ENCODE results near the gene ERBB4. TPM values are rescaled to one million over a fixed set of nuclear protein-coding genes. Genes with fewer than 3 reads are reported as not detected.

ERBB4 gene
- total RNA-seq, 1 donor from 2014 or later = 1.2 TPM

DNA sequence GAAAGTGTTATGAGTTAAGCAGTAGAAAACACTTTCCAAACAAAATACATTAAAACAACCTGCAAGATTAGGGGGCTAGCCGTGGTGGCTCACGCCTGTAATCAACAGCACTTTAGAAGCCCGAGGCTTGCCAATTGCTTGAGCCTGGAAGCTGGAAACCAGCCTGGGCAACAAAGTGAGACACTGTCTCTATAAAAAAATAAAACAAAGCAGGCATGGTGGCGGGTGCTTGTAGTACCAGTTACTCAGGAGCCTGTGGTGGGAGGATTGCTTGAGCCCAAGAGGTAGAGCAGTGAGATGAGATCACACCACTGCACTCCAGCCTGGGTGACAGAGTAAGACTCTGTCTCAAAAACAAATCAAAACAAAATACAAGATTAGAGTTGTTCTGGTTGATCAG, 208.3 kb downstream of the ERBB4 start:
- Mint-ChIP-seq H3K27ac (ENCODE audit: unreplicated experiment) (no peak overlapping the region), H3K4me1 (ENCODE audit: low read depth, unreplicated experiment) (no peaks in the 10 kb centered on the region), H3K36me3 (ENCODE audit: low read depth, unreplicated experiment) (no peaks in the 10 kb centered on the region), H3K9me3 (ENCODE audit: unreplicated experiment) (no peaks in the 10 kb centered on the region), H3K27me3 (ENCODE audit: low read depth, unreplicated experiment) (no peaks in the 10 kb centered on the region), H3K4me3 (ENCODE audit: unreplicated experiment) (no peak overlapping the region)
- Histone ChIP-seq H3K9ac (ENCODE audit: low read length) (no peak overlapping the region), H3K79me2 (ENCODE audit: insufficient read depth, low read length) (no peaks in the 10 kb centered on the region), H3K36me3 (ENCODE audit: insufficient read depth, low read length) (no peaks in the 10 kb centered on the region), H3K27me3 (ENCODE audit: insufficient read depth, low read length) (no peaks in the 10 kb centered on the region), H3K4me3 (ENCODE audit: insufficient read depth, low read depth, low read length) (no peak overlapping the region), H3K4me1 (ENCODE audit: insufficient read depth, low read length) (no peaks in the 10 kb centered on the region), H4K20me1 (ENCODE audit: insufficient read depth, low read length) (no peaks in the 10 kb centered on the region), H3K9me3 (ENCODE audit: insufficient read depth, low read depth, low read length) (no peaks in the 10 kb centered on the region), H3K4me2 (ENCODE audit: low read length) (no peak overlapping the region), H3K27ac (ENCODE audit: low read depth, low read length) (no peak overlapping the region), H2AFZ (ENCODE audit: low read depth, low read length) (no peak overlapping the region)
- FAIRE-seq (no peak), DNase-seq (ENCODE audit: low read depth) (no peak)
- TF ChIP-seq, protein P1, sequence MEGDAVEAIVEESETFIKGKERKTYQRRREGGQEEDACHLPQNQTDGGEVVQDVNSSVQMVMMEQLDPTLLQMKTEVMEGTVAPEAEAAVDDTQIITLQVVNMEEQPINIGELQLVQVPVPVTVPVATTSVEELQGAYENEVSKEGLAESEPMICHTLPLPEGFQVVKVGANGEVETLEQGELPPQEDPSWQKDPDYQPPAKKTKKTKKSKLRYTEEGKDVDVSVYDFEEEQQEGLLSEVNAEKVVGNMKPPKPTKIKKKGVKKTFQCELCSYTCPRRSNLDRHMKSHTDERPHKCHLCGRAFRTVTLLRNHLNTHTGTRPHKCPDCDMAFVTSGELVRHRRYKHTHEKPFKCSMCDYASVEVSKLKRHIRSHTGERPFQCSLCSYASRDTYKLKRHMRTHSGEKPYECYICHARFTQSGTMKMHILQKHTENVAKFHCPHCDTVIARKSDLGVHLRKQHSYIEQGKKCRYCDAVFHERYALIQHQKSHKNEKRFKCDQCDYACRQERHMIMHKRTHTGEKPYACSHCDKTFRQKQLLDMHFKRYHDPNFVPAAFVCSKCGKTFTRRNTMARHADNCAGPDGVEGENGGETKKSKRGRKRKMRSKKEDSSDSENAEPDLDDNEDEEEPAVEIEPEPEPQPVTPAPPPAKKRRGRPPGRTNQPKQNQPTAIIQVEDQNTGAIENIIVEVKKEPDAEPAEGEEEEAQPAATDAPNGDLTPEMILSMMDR (IDR thresholded peaks at IDR 0.05; ENCODE audit: insufficient read depth, low read depth, low read length) = no peak
- no peak for TF ChIP-seq EZH2 (IDR thresholded peaks at IDR 0.05; ENCODE audit: insufficient read depth, low read length)

DNA sequence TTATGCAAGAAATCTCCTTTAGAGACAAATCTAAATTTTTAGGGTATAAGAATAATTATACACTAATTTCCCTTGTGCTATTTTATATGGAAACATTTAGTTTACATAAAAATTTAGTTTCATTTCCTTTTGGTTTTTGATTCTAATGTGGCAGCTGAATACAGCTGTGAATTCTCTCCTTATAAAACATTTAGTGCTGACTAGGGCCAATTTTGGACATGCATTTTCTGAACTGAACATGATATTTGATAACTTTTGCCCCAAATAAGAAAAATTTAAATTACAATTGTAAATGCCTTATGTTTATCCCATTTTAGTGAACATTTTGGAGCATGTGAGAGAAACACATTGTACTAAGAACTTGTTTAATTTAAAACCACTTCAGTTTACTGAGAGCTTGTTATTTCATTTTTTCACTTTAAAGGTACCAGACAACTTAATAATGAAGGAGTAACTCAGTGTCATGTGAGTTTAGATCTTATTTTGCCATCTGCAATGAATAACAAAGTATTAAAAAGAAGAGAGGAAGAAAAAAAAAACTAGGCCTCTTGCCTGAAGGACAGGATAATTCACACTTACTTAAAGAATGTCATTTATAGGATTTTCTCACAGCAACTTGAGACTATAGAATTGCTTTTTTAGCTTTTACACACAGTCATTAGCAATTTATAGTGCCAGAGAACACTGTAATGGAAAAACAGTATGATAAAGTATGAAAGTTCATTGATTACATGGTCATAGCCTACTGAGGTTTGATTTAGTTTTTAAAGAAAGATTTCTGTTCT, 209.7 kb downstream of the ERBB4 start:
- Mint-ChIP-seq H3K27me3 (ENCODE audit: low read depth, unreplicated experiment) (no peaks in the 10 kb centered on the region), H3K9me3 (ENCODE audit: unreplicated experiment) (no peaks in the 10 kb centered on the region), H3K4me1 (ENCODE audit: low read depth, unreplicated experiment) (no peaks in the 10 kb centered on the region), H3K4me3 (ENCODE audit: unreplicated experiment) (no peak overlapping the region), H3K27ac (ENCODE audit: unreplicated experiment) (no peak overlapping the region), H3K36me3 (ENCODE audit: low read depth, unreplicated experiment) (no peaks in the 10 kb centered on the region)
- no peak for DNase-seq (ENCODE audit: low read depth)
- no peak overlapping the region for H3K27ac ChIP-seq (ENCODE audit: low read depth, low read length)
- no peaks in the 10 kb centered on the region for H3K36me3 ChIP-seq (ENCODE audit: insufficient read depth, low read length)
- TF ChIP-seq, protein P1 (IDR thresholded peaks at IDR 0.05; ENCODE audit: insufficient read depth, low read depth, low read length) = no peak
- no peak for TF ChIP-seq EZH2 (IDR thresholded peaks at IDR 0.05; ENCODE audit: insufficient read depth, low read length)
- no peak overlapping the region for H3K4me3 ChIP-seq (ENCODE audit: insufficient read depth, low read depth, low read length)
- H3K79me2 ChIP-seq (ENCODE audit: insufficient read depth, low read length) = no peaks in the 10 kb centered on the region
- H3K27me3 ChIP-seq (ENCODE audit: insufficient read depth, low read length) = no peaks in the 10 kb centered on the region
- H4K20me1 ChIP-seq (ENCODE audit: insufficient read depth, low read length) = no peaks in the 10 kb centered on the region
- H3K9ac ChIP-seq (ENCODE audit: low read length) = no peak overlapping the region
- H3K4me2 ChIP-seq (ENCODE audit: low read length) = no peak overlapping the region
- FAIRE-seq = no peak
- H3K4me1 ChIP-seq (ENCODE audit: insufficient read depth, low read length) = no peaks in the 10 kb centered on the region
- no peaks in the 10 kb centered on the region for H3K9me3 ChIP-seq (ENCODE audit: insufficient read depth, low read depth, low read length)
- H2AFZ ChIP-seq (ENCODE audit: low read depth, low read length) = no peak overlapping the region

DNA sequence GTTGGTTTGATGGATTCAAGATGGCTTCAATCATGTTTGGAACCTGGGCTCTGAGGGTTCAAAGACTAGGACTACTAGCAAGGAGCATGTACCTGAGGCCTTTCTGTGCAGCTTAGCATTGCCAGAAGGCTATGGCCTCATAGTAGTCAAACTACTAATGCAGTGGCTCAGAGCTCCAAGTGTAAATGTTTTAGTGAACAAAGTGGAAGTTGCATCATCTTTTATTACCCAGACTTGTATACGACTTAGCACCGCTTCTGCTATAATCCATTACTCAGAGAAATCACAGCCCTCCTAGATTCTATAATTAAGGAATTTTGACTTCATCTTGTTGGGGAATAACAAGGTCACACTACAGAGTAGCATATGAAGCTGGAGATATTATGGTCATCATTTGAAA, 210.5 kb downstream of the ERBB4 start:
- no peak for FAIRE-seq
- TF ChIP-seq, protein P1 (IDR thresholded peaks at IDR 0.05; ENCODE audit: insufficient read depth, low read depth, low read length) = no peak
- no peak for TF ChIP-seq EZH2 (IDR thresholded peaks at IDR 0.05; ENCODE audit: insufficient read depth, low read length)

More for the DNA sequence above, 210.5 kb downstream of the ERBB4 start:
- Mint-ChIP-seq H3K4me3 (ENCODE audit: unreplicated experiment) (no peak overlapping the region), H3K27ac (ENCODE audit: unreplicated experiment) (no peak overlapping the region), H3K4me1 (ENCODE audit: low read depth, unreplicated experiment) (no peaks in the 10 kb centered on the region), H3K9me3 (ENCODE audit: unreplicated experiment) (no peaks in the 10 kb centered on the region), H3K36me3 (ENCODE audit: low read depth, unreplicated experiment) (no peaks in the 10 kb centered on the region), H3K27me3 (ENCODE audit: low read depth, unreplicated experiment) (no peaks in the 10 kb centered on the region)
- Histone ChIP-seq H3K27me3 (ENCODE audit: insufficient read depth, low read length) (no peaks in the 10 kb centered on the region), H3K36me3 (ENCODE audit: insufficient read depth, low read length) (no peaks in the 10 kb centered on the region), H3K4me1 (ENCODE audit: insufficient read depth, low read length) (no peaks in the 10 kb centered on the region), H4K20me1 (ENCODE audit: insufficient read depth, low read length) (no peaks in the 10 kb centered on the region), H3K4me3 (ENCODE audit: insufficient read depth, low read depth, low read length) (no peak overlapping the region), H3K79me2 (ENCODE audit: insufficient read depth, low read length) (no peaks in the 10 kb centered on the region), H3K9ac (ENCODE audit: low read length) (no peak overlapping the region), H3K27ac (ENCODE audit: low read depth, low read length) (no peak overlapping the region), H3K4me2 (ENCODE audit: low read length) (no peak overlapping the region), H3K9me3 (ENCODE audit: insufficient read depth, low read depth, low read length) (no peaks in the 10 kb centered on the region), H2AFZ (ENCODE audit: low read depth, low read length) (no peak overlapping the region)
- DNase-seq (ENCODE audit: low read depth) = no peak

Measured in astrocyte (in vitro differentiated cells and primary cell).